Suprapubic skin (tissue), 3 donors: Measurements from ENCODE around the gene MAGOH.

ENCODE experiments used
- EP300 ChIP-seq: sonication (generic); formaldehyde crosslinking; IDR thresholded peaks from one replicate; pipeline ENCODE4 v1.6.1; 2017; ENCODE audit warnings: antibody characterized with exemption
- TF ChIP-seq, protein P1 (sequence below), 2 donors: fragments of 200-600 bp in 1 of 2; fragments of 450-650 bp in 1 of 2; sonication (generic) in 1 of 2; IDR thresholded peaks; one replicate each; pipeline ENCODE4 v1.5.1; 2016 to 2019; ENCODE audit warnings: antibody characterized with exemption in 2 of 2, mild to moderate bottlenecking in 1 of 2, moderate library complexity in 1 of 2

DNA sequence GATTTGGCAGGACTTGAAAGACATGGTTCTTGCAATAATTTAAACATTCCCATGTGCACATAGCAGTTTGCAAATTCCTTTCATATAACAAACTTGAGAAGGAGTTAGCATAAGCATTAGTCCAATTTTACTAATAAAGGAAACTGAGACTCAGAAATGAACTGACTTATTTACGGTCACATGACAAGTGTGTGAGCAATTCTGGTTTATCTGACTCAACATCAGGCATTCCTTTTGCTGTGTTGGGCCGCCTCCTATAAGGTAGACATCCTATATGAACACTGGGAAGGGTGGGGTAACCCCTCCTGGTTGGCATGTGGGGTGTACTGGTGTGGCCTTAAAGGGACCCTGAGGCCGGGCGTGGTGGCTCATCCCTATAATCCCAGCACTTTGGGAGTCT is 50.2 kb downstream of the MAGOH start:
- TF ChIP-seq, protein P1, sequence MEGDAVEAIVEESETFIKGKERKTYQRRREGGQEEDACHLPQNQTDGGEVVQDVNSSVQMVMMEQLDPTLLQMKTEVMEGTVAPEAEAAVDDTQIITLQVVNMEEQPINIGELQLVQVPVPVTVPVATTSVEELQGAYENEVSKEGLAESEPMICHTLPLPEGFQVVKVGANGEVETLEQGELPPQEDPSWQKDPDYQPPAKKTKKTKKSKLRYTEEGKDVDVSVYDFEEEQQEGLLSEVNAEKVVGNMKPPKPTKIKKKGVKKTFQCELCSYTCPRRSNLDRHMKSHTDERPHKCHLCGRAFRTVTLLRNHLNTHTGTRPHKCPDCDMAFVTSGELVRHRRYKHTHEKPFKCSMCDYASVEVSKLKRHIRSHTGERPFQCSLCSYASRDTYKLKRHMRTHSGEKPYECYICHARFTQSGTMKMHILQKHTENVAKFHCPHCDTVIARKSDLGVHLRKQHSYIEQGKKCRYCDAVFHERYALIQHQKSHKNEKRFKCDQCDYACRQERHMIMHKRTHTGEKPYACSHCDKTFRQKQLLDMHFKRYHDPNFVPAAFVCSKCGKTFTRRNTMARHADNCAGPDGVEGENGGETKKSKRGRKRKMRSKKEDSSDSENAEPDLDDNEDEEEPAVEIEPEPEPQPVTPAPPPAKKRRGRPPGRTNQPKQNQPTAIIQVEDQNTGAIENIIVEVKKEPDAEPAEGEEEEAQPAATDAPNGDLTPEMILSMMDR (IDR thresholded peaks at IDR 0.05) = no peak
- TF ChIP-seq EP300 = no peak
